Stimulated activated effector memory CD8-positive, alpha-beta T cell treated with anti-CD3 and anti-CD28 coated beads, Interleukin-12 subunit alpha, Interleukin-12 subunit beta, amount 100 ng/mL, for 72 hours (primary cell): ENCODE measurements around the gene COL4A6.

Experiments used
- ATAC-seq: fragments of 150-1000 bp; cut with Tn5 transposase; 2 replicates; pipeline ENCODE4 v1.10.0; 2021
- DNase-seq, 2 donors: peaks; one replicate each; pipeline ENCODE4 v3.0.0; 2021 to 2022; ENCODE audit warnings: low spot score in 2 of 2
- H3K27ac Mint-ChIP-seq: one replicate; pipeline ENCODE4 v1.8.0; 2022; ENCODE audit warnings: mild to moderate bottlenecking, mixed read lengths
- H3K36me3 Mint-ChIP-seq: one replicate; pipeline ENCODE4 v1.8.0; 2022; ENCODE audit warnings: mild to moderate bottlenecking, mixed read lengths
- H3K4me1 Mint-ChIP-seq: one replicate; pipeline ENCODE4 v1.8.0; 2022; ENCODE audit warnings: mixed read lengths
- H3K4me3 Mint-ChIP-seq: one replicate; pipeline ENCODE4 v1.8.0; 2022; ENCODE audit warnings: mild to moderate bottlenecking, mixed read lengths
- H3K9me3 Mint-ChIP-seq: one replicate; pipeline ENCODE4 v1.8.0; 2022; ENCODE audit warnings: mixed read lengths

Gene COL4A6

DNA sequence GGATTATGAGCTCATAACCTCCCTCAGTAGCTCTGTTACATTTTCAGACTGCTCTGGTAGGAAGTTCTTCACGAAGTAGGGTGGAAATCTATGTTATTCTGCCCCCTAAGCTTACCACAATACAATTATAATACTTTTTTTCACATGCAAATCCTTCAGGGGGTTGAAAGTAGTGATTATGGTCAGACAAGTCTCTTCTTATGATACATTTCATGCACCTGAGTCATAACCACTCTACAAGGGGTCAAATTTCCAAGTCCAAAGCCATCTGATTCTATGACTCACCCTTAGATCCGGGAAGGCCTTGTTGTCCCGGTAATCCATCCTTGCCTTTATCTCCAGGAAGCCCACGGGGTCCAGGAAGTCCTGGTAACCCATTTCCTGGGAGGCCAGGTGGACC, 251.4 kb downstream of the COL4A6 start:
- H3K9me3 Mint-ChIP-seq = no peaks in the 10 kb centered on the region
- no peaks in the 10 kb centered on the region for H3K36me3 Mint-ChIP-seq
- no peak overlapping the region for H3K4me3 Mint-ChIP-seq
- DNase-seq (no peak), ATAC-seq (no peak)
- H3K27ac Mint-ChIP-seq = no peak overlapping the region
- no peaks in the 10 kb centered on the region for H3K4me1 Mint-ChIP-seq

DNA sequence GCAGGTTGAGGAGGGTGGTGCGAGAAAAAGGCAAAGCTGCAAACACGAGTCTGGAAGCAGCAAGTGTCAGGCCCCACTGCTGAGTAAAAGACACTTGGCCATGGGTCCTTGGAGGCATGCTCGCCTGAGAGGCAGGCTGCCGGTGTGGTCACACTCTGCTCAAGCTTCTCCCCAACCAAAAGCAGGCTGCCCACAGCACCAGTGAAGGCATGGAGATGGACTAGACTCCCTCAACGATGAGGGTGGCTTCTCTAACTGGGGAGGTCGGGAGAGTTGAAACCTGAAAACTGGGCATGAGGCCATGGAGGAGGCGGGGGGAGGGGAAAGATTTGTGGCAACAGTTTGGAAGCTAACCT, 260.1 kb downstream of the COL4A6 start:
- no peak for ATAC-seq
- Mint-ChIP-seq H3K9me3 (no peaks in the 10 kb centered on the region), H3K4me3 (no peak overlapping the region), H3K36me3 (no peaks in the 10 kb centered on the region), H3K27ac (no peak overlapping the region), H3K4me1 (no peaks in the 10 kb centered on the region)
- no peak for DNase-seq

- Mint-ChIP-seq H3K36me3 (no peaks in the 10 kb centered on the region), H3K9me3 (no peaks in the 10 kb centered on the region), H3K4me3 (no peak overlapping the region), H3K4me1 (no peaks in the 10 kb centered on the region), H3K27ac (no peak overlapping the region)
- ATAC-seq (no peak), DNase-seq (no peak)
Measured at GRCh38 chrX:108177351-108178142, 260.7 kb downstream of the COL4A6 start.

DNA sequence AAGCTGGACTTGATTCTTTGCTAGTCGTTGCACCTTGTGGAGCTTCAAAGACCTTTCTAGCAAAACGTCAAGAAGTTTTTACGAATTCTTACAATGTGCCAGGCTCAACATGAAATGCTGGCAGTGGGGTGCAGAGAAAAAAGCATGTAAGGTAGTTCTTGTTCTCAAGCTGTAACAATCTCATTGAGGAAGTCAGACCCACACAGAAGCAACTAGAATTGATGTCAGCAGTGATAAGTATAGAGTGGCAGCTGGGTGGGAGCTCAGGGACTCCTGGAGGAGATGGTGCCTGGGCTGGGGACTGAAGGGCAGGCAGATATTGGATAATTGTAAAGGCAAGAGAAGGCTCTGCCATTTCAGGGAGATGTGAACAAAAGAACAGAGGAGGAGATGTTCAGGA, 264.3 kb downstream of the COL4A6 start:
- DNase-seq = no peak
- H3K9me3 Mint-ChIP-seq = no peaks in the 10 kb centered on the region
- H3K4me3 Mint-ChIP-seq = no peak overlapping the region
- H3K27ac Mint-ChIP-seq = no peak overlapping the region
- no peaks in the 10 kb centered on the region for H3K36me3 Mint-ChIP-seq
- ATAC-seq = no peak
- H3K4me1 Mint-ChIP-seq = no peaks in the 10 kb centered on the region

- no peak overlapping the region for H3K4me3 Mint-ChIP-seq
- H3K27ac Mint-ChIP-seq = no peak overlapping the region
- no peak for ATAC-seq
- DNase-seq = no peak
- H3K9me3 Mint-ChIP-seq = no peaks in the 10 kb centered on the region
- H3K36me3 Mint-ChIP-seq = no peaks in the 10 kb centered on the region
- no peaks in the 10 kb centered on the region for H3K4me1 Mint-ChIP-seq
Measured at GRCh38 chrX:108171671-108172070, 266.6 kb downstream of the COL4A6 start.

GRCh38 chrX:108169768-108170167, 268.5 kb downstream of the COL4A6 start:
- Mint-ChIP-seq H3K9me3 (no peaks in the 10 kb centered on the region), H3K36me3 (no peaks in the 10 kb centered on the region), H3K4me1 (no peaks in the 10 kb centered on the region), H3K27ac (no peak overlapping the region), H3K4me3 (no peak overlapping the region)
- ATAC-seq (no peak), DNase-seq (no peak)

DNA sequence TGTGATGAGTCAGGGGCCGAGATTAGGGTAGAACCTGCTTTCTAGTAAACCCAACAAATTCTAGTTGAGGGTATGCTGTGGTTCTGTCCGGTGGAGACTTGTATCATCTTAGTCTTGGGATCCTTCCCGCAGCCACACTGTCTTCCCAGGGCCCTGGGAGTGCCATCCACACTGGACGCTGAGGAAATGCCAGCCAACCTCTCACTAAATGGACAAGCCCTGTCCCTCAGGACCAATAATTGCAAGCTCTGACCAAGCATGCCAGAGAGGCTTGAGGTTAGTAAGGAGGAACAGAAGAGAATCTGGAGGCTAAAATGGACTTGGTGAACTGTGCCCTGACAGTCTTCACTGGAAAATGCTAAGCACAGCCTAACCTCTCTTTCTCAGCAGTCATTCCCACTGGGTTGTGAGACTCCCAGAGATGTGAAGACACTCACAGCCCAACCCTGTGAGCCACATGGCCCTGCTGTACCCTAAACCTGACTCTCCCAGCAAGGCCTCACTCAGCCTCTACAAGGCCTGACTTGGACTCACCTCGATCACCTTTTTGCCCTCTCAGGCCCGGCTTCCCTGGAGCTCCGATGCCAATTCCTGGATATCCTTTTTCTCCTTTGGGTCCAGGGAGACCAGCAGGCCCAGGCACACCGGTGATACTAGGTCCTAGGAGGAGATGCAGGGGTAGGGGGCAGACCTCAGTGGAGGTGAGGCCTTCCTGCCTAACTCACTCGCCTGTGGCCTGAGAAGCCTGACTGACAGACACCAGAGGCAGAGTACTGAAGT, 269.1 kb downstream of the COL4A6 start:
- Mint-ChIP-seq H3K36me3 (no peaks in the 10 kb centered on the region), H3K4me3 (no peak overlapping the region), H3K27ac (no peak overlapping the region), H3K9me3 (no peaks in the 10 kb centered on the region), H3K4me1 (no peaks in the 10 kb centered on the region)
- DNase-seq (no peak), ATAC-seq (no peak)

DNA sequence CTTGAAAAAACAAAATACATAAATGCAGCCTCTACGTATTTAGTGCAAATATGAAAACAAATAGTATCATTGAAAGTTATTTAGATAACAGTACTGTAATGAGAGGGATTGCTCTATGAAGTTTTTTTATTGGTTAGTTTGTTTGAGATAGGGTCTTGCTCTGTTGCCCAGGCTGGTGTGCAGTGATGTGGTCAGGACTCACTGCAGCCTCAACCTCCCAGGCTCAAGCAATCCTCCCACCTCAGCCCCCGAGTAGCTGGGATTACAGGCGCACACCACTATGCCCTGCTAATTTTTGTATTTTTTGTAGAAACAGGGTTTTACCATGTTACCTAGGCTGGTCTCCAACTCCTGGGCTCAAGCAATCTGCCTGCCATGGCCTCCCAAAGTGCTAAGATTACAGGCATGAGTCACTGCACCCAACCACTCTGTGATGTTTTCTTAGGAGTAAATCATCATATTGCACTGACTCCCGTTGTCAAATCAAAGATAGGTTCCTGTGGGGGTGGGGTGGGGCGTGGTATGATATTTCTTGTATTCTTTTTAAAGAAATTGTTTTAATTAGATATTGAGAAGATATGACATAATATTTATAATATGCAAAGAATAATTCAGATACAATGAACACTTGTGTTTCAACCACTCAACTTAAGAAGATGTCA, 270.9 kb downstream of the COL4A6 start:
- Mint-ChIP-seq H3K27ac (no peak overlapping the region), H3K9me3 (no peaks in the 10 kb centered on the region), H3K4me1 (no peaks in the 10 kb centered on the region), H3K4me3 (no peak overlapping the region), H3K36me3 (no peaks in the 10 kb centered on the region)
- DNase-seq = no peak
- no peak for ATAC-seq

DNA sequence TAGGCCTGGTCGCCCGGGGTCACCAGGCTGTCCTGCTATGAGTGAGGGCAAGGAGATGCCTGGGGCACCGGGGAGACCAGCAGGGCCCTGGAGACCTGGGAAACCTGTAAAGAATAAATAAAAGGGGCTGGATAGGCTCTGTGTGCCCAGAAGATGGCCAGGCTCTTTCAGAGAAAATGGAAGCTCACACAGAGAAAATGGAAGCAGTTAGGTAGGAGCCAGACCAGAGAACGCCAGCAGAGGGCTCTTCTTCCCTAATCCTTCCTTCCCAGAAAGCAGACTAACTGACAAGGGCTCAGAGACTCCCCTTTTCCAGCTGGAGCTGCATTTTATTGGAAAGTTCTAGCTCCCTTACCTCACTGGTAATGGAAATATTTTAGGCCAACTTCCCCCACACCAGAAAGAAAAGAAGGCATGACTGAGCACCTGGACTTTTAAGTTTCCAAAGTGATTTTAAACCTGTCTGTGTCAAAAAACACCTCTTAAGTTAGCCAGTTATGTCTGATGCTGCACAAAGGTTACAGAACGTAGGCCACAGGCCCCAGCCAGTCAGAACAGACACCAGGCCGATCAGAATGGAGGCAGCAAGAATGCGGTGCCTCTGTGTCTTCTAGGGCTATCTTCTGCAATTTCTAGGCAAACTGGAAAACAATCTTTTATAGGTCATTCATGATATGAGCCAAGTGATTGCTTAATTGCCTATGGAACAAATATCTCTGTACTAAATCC, 272.7 kb downstream of the COL4A6 start:
- ATAC-seq (no peak), DNase-seq (no peak)
- H3K27ac Mint-ChIP-seq = no peak overlapping the region
- no peak overlapping the region for H3K4me3 Mint-ChIP-seq
- H3K36me3 Mint-ChIP-seq = no peaks in the 10 kb centered on the region
- H3K4me1 Mint-ChIP-seq = no peaks in the 10 kb centered on the region
- no peaks in the 10 kb centered on the region for H3K9me3 Mint-ChIP-seq

GRCh38 chrX:108163333-108164082, 274.7 kb downstream of the COL4A6 start:
- Mint-ChIP-seq H3K4me3 (no peak overlapping the region), H3K4me1 (no peaks in the 10 kb centered on the region), H3K36me3 (no peaks in the 10 kb centered on the region), H3K27ac (no peak overlapping the region), H3K9me3 (no peaks in the 10 kb centered on the region)
- ATAC-seq = no peak
- no peak for DNase-seq

DNA sequence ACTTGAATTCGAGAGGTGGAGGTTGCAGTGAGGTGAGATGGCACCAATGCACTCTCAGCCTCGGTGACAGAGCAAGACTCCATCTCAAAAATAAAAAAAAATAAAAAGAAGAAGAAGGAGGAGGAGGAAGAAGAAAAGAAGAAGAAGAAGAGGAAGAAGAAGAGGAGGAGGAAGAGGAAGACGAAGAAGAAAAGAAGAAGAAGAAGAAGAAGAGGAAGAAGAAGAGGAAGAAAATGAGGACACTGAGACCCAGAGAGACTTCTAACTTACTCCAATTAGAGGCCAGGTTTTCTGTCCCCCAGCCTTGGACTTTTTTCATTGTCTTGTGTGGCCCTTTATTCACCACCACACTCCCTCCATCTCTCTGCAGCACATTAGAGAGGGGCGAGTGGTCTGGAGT, 276.0 kb downstream of the COL4A6 start:
- ATAC-seq (no peak), DNase-seq (no peak)
- Mint-ChIP-seq H3K36me3 (no peaks in the 10 kb centered on the region), H3K4me3 (no peak overlapping the region), H3K27ac (no peak overlapping the region), H3K4me1 (no peaks in the 10 kb centered on the region), H3K9me3 (no peaks in the 10 kb centered on the region)

DNA sequence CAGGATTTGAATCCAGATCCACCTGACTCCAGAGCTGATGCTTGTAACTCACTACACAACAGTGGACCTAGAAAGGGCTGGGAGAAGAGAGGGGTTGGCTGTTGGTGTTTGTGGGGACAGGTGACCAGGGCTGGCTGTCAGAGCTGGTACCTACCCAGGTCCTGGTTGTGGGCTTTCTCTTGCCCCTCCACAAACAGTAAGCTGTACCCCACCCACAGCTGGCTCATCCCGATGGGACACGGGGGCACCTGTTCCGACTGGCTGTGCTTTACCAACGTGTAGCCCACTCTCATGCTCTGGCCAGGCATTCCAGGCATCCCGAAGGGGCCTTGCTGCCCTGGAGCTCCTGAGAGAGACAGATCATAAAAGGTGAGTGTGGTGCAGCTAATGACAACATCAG, 277.9 kb downstream of the COL4A6 start:
- ATAC-seq = no peak
- H3K27ac Mint-ChIP-seq = no peak overlapping the region
- no peak for DNase-seq
- H3K4me1 Mint-ChIP-seq = no peaks in the 10 kb centered on the region
- H3K4me3 Mint-ChIP-seq = no peak overlapping the region
- no peaks in the 10 kb centered on the region for H3K36me3 Mint-ChIP-seq
- H3K9me3 Mint-ChIP-seq = no peaks in the 10 kb centered on the region

GRCh38 chrX:108159028-108159670, 279.1 kb downstream of the COL4A6 start:
- DNase-seq (no peak), ATAC-seq (no peak)
- Mint-ChIP-seq H3K4me3 (no peak overlapping the region), H3K36me3 (peaks cover 8% of the 10 kb centered on the region), H3K4me1 (no peaks in the 10 kb centered on the region), H3K27ac (no peak overlapping the region), H3K9me3 (no peaks in the 10 kb centered on the region)

- Mint-ChIP-seq H3K9me3 (no peaks in the 10 kb centered on the region), H3K27ac (no peak overlapping the region), H3K4me3 (no peak overlapping the region), H3K36me3 (peaks cover 17% of the 10 kb centered on the region), H3K4me1 (no peaks in the 10 kb centered on the region)
- DNase-seq (no peak), ATAC-seq (no peak)
Measured at GRCh38 chrX:108157628-108158027, 280.6 kb downstream of the COL4A6 start.
